ENCODE measurements around the gene USH1G.
"Not testable (repeated sequence)": the region's sequence is repeated elsewhere in the genome, so short reads cannot be mapped to it uniquely, and the experiment has no call there.

The USH1G gene

DNA sequence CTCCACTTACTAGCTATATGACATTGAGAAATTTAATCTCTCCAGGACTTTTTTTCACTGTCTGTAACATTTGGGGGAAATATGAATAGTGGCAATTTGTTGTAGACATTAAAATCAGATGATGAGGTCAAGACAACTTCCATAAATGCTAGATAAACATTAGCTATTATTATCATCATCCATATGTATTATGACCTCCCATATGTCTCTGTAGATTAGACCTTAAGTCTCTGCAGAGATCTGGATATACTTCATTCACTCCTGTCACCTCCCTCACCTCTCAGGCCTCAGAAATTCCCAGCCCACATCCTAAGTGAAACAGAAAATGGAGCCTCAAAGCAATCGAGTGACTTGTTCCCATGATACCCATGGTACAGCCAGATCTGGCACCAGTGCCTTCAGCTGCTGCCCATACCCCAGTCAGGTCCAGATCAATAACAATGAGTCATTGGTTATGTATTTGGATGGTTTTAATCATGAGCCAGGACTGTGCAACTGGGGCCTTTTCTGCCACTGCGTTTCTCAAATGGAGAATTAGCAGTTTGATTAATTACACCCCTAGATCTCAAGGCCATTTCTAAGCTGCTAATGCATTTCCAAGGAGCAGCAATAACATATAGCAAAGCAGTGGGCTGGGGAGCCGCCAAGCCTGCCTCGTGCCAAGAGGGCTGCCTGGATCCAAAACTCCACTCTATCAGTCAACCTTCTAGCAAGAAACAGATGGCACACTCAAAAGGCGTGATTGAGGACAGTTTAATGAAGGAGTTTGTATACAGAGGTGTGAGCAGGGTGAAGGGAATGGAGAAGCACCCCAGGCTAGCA is 47.7 kb downstream of the USH1G start:
- DNase-seq (ENCODE audit: low read depth in 2 of 2): no peak

DNA sequence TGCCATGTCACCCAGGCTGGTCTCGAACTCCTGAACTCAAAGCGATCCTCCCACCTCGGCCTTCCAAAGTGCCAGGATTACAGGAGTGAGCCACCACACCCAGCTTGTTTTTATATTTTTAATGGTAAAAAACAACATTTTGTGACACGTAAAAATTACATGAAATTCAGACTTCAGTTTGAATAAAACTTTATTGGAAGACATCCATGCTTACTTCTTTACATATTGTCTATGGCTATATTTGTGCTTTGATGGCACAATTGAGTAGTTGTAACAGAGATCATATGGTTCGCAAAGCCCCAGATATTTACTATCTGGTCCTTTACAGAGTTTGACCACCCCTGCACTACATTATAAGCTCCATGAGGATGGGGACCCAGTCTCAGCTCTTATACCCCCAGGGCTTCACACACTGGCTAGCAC is 48.4 kb downstream of the USH1G start:
- no peak for DNase-seq (ENCODE audit: low read depth in 2 of 2)

DNA sequence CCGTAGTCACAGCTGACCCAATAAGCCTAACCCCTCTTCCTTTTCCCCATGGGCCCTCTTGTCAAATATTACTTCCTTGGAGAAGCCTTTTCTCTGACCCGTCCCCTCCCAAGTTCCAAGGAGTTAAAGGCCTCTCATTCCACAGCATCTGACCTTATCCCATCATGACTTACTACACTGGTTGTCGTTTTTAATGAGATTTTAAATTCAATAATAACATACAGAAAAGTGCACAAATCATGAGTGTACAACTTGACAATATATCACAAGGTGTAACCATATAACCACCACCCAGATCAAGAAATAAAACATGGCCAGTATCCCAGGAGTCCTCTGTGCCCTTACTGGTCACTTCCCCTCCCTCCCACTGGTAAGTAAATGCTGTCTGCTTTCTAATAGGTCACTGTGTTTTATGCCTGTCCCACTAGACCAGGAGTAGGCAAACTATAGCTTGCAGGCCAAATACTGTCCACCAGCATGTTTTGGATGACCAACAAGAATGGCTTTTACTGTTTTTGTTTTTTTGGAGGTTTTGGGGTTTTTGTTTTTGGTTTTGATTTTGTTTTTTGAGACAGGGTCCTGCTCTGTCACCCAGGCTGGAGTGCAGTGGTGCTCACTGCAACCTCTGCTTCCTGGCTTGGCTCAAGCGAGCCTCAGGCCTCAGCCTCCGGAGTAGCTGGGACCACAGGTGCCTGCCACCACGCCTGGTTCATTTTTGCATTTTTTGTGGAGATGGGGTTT is 49.0 kb downstream of the USH1G start:
- DNase-seq (ENCODE audit: low read depth in 2 of 2): no peak

DNA sequence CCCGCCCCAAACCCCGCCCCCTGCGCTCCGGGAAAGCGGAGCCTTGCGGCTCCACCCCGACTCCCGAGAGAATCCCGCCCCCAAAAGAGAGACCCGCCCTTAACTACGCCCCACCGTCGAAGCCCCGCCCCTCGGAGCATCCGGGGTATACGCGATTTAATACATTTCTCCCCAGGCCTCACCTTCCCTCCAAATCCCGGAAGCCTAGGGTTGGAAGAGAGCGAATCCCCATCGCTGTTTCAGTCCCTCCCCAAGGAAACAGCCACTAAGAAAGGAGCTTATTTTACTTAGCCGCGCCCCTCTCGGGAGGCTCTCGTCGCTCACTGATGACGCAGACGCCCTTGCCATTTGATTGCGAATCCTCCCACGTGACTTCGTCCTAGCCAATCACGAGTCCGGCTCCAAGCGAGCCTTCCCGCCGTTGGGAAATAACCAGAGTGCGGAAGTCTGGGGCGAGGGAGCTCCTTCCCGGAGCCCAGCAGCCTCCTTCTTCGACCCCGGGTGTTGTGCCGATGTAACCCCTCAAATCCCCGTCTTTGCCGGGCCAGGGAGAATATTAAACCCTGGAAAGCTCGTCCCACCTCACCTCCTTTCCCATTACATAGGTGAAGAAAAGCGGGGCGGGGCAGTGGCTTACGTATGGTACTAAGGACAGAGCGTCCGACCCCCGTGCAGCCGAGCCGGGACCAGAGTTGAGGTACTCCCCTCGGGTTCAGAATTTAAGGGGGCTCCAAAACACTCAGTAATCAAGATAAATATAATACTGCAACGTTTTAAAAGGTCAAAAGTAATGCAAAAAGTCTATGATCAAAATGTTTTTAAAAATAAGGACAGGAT is 49.8 kb downstream of the USH1G start:
- DNase-seq (ENCODE audit: low read depth in 2 of 2): peak; percentile 99

DNA sequence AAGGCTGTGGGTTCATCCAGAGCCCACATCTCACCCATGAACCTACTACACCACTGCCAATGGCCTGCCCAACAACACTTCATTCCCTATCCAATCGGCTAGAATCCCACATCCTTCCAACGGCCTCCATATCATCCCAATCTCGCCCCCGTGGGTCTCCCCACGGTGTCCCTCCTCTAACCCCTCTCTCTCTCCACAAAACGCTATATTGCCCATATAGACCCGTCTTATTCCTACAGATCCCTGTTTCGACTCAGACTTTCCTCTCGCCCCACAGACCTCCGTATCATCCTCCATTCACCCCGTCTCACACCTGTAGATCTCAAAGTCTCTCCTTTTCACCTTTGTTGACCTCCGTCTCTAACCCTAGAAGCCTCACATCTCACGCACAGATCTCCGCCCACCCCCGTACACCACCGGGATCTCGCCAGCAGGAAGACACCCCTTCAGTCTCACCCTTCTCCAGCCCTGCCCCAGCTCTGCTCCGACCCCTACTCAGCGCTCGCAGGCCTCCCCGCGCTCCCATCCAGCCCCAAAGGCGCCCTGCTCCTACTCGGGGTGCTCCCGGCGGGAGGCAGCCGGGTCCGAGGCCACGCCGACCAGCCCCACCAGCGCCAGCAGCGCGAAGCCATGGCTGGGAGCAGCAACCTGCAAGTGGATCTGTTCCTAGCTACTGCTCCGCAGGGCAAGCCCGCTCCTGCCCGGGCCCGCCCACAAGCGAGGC is 50.6 kb downstream of the USH1G start, which contains the start of gene FDXR:
FDXR (minus strand) TSS at position 682 of the 724 bp plus-strand sequence; CDS start at position 632, 50 bp downstream.
- DNase-seq (ENCODE audit: low read depth in 2 of 2): peak in 1 of 2 donors; percentile 22

DNA sequence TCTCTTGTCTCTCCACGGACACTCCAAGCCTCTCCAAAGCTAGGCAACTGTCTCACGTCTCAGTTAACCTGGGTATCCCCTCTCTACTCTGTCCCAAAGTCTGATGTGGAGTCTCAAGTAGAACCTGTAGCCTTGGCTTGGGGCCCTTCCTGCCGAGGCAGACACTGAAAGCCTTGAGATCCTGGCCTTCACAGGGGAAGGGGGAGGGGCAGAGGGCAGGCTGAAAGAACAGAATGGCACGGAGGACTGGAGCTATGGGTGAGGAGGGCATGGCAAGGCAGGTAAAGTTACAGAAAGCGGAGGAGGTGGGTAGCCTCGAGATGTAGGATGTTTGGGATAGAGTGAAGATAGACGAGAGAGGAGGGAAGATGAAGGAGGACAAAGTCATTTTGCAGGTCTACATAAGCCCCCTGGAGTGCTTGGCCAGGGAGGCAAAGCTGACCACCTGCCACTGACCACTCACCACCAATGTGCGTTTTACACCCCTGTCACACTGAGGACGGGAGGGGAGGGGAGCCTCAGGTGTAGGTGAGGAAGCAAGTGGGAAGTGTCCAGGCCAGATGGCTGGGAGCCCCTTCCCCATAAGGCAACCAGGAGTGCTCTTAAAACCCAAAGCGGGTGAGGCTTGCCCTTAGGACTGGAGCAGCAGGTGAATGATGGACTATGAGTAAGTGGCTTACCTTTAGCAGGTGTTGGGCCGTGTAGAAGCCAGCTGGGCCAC is 51.5 kb downstream of the USH1G start:
- no peak for DNase-seq (ENCODE audit: low read depth in 2 of 2)

DNA sequence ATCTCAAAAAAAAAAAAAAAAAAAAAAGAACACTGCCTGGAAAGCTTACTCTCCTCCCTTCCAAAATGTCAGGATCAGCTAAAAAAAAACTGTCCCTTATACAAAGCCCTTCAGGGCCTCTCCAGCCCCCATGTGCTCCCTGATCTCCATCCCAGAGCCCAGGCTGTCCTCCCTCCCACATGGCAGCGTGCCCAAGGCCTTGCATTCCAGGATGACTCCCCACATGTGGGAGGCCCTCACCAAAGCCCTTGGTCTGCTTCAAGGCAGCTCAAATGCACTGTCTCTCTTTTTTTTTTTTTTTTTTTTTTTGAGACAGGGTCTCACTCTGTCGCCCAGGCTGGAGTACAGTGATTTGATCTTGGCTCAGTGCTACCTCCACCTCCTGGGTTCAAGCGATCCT is 52.5 kb downstream of the USH1G start:
- DNase-seq (ENCODE audit: low read depth in 2 of 2): no peak

DNA sequence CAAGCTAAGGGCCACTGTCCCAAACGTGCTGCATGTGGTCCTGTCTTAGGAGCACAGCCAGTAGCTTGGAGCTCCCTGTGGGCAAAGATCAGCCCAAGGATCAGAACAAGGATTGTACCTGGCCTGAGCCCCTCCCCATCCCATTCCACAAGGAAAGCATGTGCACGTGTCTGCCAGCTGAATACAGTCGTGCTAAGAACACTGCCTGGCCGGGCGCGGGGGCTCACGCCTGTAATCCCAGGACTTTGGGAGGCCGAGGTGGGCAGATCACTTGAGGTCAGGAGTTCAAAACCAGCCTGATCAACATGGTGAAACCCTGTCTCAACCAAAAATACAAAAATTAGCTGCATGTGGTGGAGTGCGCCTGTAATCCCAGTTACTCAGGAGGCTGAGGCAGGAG is 53.0 kb downstream of the USH1G start:
- not testable (repeated sequence) for DNase-seq (ENCODE audit: low read depth in 2 of 2)

DNA sequence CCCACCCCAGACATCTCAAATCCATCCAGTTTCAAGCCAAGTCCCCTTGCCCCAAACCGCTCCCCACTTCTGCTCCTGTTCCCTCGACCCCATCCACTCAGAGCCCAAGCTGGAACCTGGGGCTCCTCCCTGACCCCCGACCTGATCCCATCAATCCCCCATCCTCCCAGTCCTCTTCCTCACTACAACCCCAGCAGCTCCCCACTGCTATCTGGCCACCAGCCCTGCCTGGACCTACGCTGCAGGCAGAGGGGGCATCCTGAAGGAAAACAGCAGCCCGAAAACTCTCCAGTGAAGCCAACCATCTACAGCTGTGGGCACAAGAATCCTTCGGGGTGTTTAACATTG is 54.2 kb downstream of the USH1G start:
- DNase-seq (ENCODE audit: low read depth in 2 of 2): no peak

DNA sequence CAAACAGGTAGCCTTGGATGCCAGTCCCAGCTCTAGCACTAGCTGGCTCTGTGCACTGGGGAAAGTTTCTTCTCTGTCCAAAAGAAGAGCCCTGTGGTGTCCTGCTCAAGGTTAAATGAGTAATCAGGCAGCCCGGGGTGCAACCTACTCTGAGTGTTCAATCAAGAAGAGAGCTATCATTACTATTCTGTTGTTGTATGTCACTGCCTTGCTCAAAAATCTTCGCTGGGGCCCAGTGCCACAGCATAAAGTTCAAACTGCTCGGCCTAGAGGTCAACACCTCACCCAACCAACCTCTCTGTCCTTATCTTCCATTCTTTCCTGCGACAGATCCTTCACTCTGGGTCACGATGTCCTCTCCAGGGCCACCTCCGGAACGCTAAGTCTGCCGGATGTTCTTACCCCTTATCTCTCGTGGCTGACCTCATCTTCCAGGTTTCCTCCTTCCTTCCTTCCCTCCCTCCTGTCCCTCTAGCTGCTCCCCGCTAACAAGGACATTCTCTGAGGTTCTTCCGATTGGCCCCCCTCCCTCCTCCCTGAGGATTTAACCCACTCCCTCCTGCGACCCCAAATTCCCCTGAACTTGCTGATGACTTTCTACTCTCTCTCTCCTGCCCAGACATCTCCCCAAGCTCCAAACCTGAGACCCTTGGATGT is 54.7 kb downstream of the USH1G start:
- no peak for DNase-seq (ENCODE audit: low read depth in 2 of 2)

DNA sequence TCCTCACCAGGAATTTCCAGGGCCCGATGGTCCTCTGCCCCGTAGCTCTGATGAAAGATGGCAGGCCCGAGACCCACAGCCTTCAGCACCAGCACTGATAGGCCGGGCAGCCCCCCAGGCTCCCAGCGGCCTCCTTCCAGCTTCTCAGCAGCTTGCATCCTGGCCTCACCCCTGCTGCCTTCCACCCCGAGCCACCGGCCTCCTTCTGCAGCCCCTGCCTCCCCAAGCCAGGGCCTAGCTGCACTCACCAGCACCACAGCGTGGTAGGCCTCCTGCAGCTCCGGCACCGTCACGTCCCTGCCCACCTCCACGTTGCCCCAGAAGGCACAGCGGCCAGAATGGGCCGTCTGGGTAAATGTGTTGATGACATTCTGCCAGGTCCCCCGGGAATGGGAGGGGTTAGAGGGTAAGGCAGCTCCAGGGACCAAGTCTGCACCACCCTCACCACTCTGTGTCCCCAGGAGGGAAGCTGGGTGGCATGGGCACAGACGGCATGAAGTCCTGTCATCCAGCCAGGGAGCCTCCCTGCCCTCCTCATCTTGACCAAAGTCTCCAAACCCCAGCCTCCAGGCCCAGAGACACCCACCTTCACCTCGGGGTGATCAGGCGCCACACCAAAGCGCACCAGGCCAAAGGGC is 56.7 kb downstream of the USH1G start:
- no peak for DNase-seq (ENCODE audit: low read depth in 2 of 2)

All from stimulated activated CD4-positive, alpha-beta T cell treated with anti-CD3 and anti-CD28 coated beads, Interleukin-4, amount 100 ng/mL, for 48 hours (primary cell).